ENCODE results near the gene ANGEL2. TPM values are rescaled to one million over a fixed set of nuclear protein-coding genes. Genes with fewer than 3 reads are reported as not detected.

ANGEL2 gene
- total and polyA plus RNA-seq, 2 of the 13 experiments (the other 11 are each of a cell fraction or from before 2014, with no cell fraction given): 12.3 to 25.4 TPM

- FAIRE-seq (no peak), DNase-seq (ENCODE audit: low spot score) (no peak), ATAC-seq (no peak)
- TF ChIP-seq ATF7-NPFF (CRISPR knock-in tag; IDR thresholded peaks at IDR 0.05; ENCODE audit: low read depth) (no peak), DNMT1 (CRISPR knock-in tag; IDR thresholded peaks at IDR 0.05) (no peak), GTF3A (CRISPR knock-in tag; conservative IDR thresholded peaks at IDR 0.05) (no peak)
- TF ChIP-seq, protein P1, sequence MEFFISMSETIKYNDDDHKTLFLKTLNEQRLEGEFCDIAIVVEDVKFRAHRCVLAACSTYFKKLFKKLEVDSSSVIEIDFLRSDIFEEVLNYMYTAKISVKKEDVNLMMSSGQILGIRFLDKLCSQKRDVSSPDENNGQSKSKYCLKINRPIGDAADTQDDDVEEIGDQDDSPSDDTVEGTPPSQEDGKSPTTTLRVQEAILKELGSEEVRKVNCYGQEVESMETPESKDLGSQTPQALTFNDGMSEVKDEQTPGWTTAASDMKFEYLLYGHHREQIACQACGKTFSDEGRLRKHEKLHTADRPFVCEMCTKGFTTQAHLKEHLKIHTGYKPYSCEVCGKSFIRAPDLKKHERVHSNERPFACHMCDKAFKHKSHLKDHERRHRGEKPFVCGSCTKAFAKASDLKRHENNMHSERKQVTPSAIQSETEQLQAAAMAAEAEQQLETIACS (CRISPR knock-in tag; IDR thresholded peaks at IDR 0.05): no peak
- TF ChIP-seq, protein P2, sequence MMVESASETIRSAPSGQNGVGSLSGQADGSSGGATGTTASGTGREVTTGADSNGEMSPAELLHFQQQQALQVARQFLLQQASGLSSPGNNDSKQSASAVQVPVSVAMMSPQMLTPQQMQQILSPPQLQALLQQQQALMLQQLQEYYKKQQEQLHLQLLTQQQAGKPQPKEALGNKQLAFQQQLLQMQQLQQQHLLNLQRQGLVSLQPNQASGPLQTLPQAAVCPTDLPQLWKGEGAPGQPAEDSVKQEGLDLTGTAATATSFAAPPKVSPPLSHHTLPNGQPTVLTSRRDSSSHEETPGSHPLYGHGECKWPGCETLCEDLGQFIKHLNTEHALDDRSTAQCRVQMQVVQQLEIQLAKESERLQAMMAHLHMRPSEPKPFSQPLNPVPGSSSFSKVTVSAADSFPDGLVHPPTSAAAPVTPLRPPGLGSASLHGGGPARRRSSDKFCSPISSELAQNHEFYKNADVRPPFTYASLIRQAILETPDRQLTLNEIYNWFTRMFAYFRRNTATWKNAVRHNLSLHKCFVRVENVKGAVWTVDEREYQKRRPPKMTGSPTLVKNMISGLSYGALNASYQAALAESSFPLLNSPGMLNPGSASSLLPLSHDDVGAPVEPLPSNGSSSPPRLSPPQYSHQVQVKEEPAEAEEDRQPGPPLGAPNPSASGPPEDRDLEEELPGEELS (CRISPR knock-in tag; IDR thresholded peaks at IDR 0.05): no peak
- CTCF ChIA-PET (ENCODE audit: low intra/inter-chr PET ratio, low total read pairs): no interaction called here
- H4K20me1 ChIP-seq (ENCODE audit: insufficient read depth, low read length): no peaks in the 10 kb centered on the region
- no peak overlapping the region for H3K4me2 ChIP-seq (ENCODE audit: low read depth, low read length)
- H3K9me3 ChIP-seq (ENCODE audit: low read length): no peaks in the 10 kb centered on the region
- no peaks in the 10 kb centered on the region for H3K79me2 ChIP-seq (ENCODE audit: insufficient read depth, low read length)
- H3K36me3 ChIP-seq (replicated peaks in 1 of 2; ENCODE audit: control insufficient read depth in 1 of 2, insufficient read depth in 2 of 2, low read length in 2 of 2): no peaks in the 10 kb centered on the region
- POLR2A ChIA-PET: no interaction called here
- in situ Hi-C loops (cut with HindIII; ENCODE audit: extremely low pct_ligation_motif_present, low pct_unique_long_range_greater_than_20kb): no loop called here
- H3K4me1 ChIP-seq (ENCODE audit: insufficient read depth, low read length): peaks cover 19% of the 10 kb centered on the region; the same call in 1 of the 2 replicates
- intact Hi-C loops (cut with micrococcal nuclease; ENCODE audit: unreplicated experiment): no loop called here
- H3K4me3 ChIP-seq (replicated peaks in 1 of 3; ENCODE audit: insufficient read depth in 1 of 3, low read depth in 2 of 3, low read length in 3 of 3): no peak overlapping the region
- no peaks in the 10 kb centered on the region for H3K27me3 ChIP-seq (ENCODE audit: control insufficient read depth in 1 of 2, insufficient read depth in 2 of 2, low read length in 2 of 2)
- no peak overlapping the region for H3K9ac ChIP-seq (ENCODE audit: insufficient read depth, low read depth, low read length)
- BruUV-seq (replicated peaks): no TSS peak
- WGBS (ENCODE audit: low lambda C conversion rate): 36% methylated on average over 1 of the region's 1 CpG
- no peak overlapping the region for H2AFZ ChIP-seq (ENCODE audit: low read length)
- H3K27ac ChIP-seq (ENCODE audit: extremely low read length, insufficient read depth, low read length): no peak overlapping the region
These were observed 25.8 kb upstream of the ANGEL2 start for GRCh38 chr1:213041443-213041842.

All from HepG2 (cell line).